Gastrocnemius medialis (tissue), 4 donors: ENCODE data around the gene SUFU. TPM values are rescaled to one million over a fixed set of nuclear protein-coding genes. Genes with fewer than 3 reads are reported as not detected.

ENCODE experiments used
- ATAC-seq, 2 donors: fragments of 150-250 bp; one replicate each; pipeline ENCODE4 v1.9.1; 2016
- DNase-seq, 2 donors: peaks; one replicate each; pipeline ENCODE4 v3.0.0-alpha.2; 2019
- H3K27ac ChIP-seq, 4 donors: fragments of 200-600 bp; sonication (generic); 1 replicate in 1 of 4; 2 replicates in 3 of 4; pipeline ENCODE4 v1.5.1; 2016 to 2018; ENCODE audit warnings: mild to moderate bottlenecking in 2 of 4, moderate library complexity in 1 of 4
- H3K27me3 ChIP-seq, 3 donors: fragments of 200-600 bp; sonication (generic) in 2 of 3; 1 replicate in 1 of 3; 2 replicates in 2 of 3; pipeline versions ENCODE4 v1.5.1 to v1.6.0; 2016 to 2019; ENCODE audit warnings: mild to moderate bottlenecking in 1 of 3, moderate library complexity in 1 of 3
- H3K36me3 ChIP-seq, 2 donors: fragments of 200-600 bp; sonication (generic) in 1 of 2; one replicate each; pipeline ENCODE4 v1.5.1; 2017 to 2018
- H3K4me1 ChIP-seq, 2 donors: fragments of 200-600 bp; sonication (generic) in 1 of 2; one replicate each; pipeline ENCODE4 v1.5.1; 2016 to 2017; ENCODE audit warnings: mild to moderate bottlenecking in 2 of 2
- H3K4me3 ChIP-seq, 4 donors: fragments of 200-600 bp; sonication (generic) in 3 of 4; 1 replicate in 1 of 4; 2 replicates in 3 of 4; pipeline ENCODE4 v1.5.1; 2016 to 2019; ENCODE audit warnings: mild to moderate bottlenecking in 2 of 4
- H3K9me3 ChIP-seq, 3 donors: fragments of 200-600 bp; sonication (generic) in 2 of 3; 1 replicate in 1 of 3; 2 replicates in 2 of 3; pipeline ENCODE4 v1.5.1; 2016 to 2019
- CTCF ChIP-seq, 5 experiments: fragments of 450-650 bp in 3 of 5; fragments of 200-600 bp in 2 of 5; sonication (generic) in 2 of 5; IDR thresholded peaks in 4 of 5; conservative IDR thresholded peaks in 1 of 5; 1 replicate in 4 of 5; 2 replicates in 1 of 5; pipeline ENCODE4 v1.5.1; 2016 to 2019; ENCODE audit warnings: antibody characterized with exemption in 5 of 5, mild to moderate bottlenecking in 3 of 5, moderate library complexity in 3 of 5
- POLR2A ChIP-seq, 2 donors: fragments of 450-650 bp; IDR thresholded peaks; one replicate each; pipeline ENCODE4 v1.6.1; 2017; ENCODE audit warnings: antibody characterized with exemption in 2 of 2, mild to moderate bottlenecking in 2 of 2, moderate library complexity in 2 of 2
- in situ Hi-C, 4 donors: fragments of 200-750 bp; cut with MboI; loops; one replicate each; pipeline versions ENCODE4 v1.15.0 to v1.8.0; 2017; ENCODE audit warnings: low sequenced_read_pairs in 4 of 4
- intact Hi-C: fragments of 100-400 bp; cut with DNase I; formaldehyde crosslinking; loops from one replicate; pipeline ENCODE4 v1.15.1; 2023; ENCODE audit warnings: low total_unique reads
- total RNA-seq, 4 donors: library from RNA; depleted of rRNA; stranded (reverse); fragments of >200 nt; gene quantifications; one replicate each; pipeline versions ENCODE4 v1.1.0 to v1.2.3, GENCODE V29; 2016

Gene SUFU
- total RNA-seq, 4 donors from 2014 or later: 7.3 to 11.8 (median 7.9) TPM

GRCh38 chr10:102639537-102639936 is 135.8 kb downstream of the SUFU start:
- Histone ChIP-seq H3K4me1 (peaks cover 4 to 5% of the 10 kb centered on the region in 2 donors), H3K36me3 (no peaks in the 10 kb centered on the region), H3K27me3 (no peaks in the 10 kb centered on the region), H3K4me3 (no peak overlapping the region), H3K9me3 (no peaks in the 10 kb centered on the region), H3K27ac (no peak overlapping the region)
- no peak for DNase-seq
- intact Hi-C loops: no loop called here
- in situ Hi-C loops: no loop called here
- TF ChIP-seq CTCF (IDR thresholded peaks at IDR 0.05 in 4 of 5, conservative IDR thresholded peaks at IDR 0.05 in 1 of 5) (no peak), POLR2A (IDR thresholded peaks at IDR 0.05) (no peak)
- no peak for ATAC-seq

- Histone ChIP-seq H3K36me3 (no peaks in the 10 kb centered on the region), H3K4me1 (peaks cover 5 to 8% of the 10 kb centered on the region in 2 donors), H3K27ac (peak overlapping the region; percentile 99 to 100 (median 100)), H3K27me3 (no peaks in the 10 kb centered on the region), H3K4me3 (peak overlapping the region; percentile 62 to 90 (median 78)), H3K9me3 (no peaks in the 10 kb centered on the region)
- TF ChIP-seq POLR2A (IDR thresholded peaks at IDR 0.05): no peak
- TF ChIP-seq CTCF (IDR thresholded peaks at IDR 0.05 in 4 of 5, conservative IDR thresholded peaks at IDR 0.05 in 1 of 5): no peak
- intact Hi-C loops (no loop called here), in situ Hi-C loops (no loop called here)
- DNase-seq (no peak), ATAC-seq (no peak)
These were observed 137.6 kb downstream of the SUFU start for GRCh38 chr10:102641402-102641801.

GRCh38 chr10:102641880-102642735 is 138.3 kb downstream of the SUFU start:
- intact Hi-C loops: loop anchor here (2.0 kb wide), 2 partner anchors 21 to 135 kb away; no protein-coding TSS in a partner anchor

GRCh38 chr10:102642736-102643335 is 139.1 kb downstream of the SUFU start:
- ATAC-seq (no peak), DNase-seq (peak; percentile 42 to 51)
- H3K4me3 ChIP-seq: peak overlapping the region; percentile 62 to 90 (median 80)
- H3K9me3 ChIP-seq: no peaks in the 10 kb centered on the region
- intact Hi-C loops (loop anchor here (2.0 kb wide), 2 partner anchors 22 to 134 kb away; no protein-coding TSS in a partner anchor), in situ Hi-C loops (no loop called here)
- TF ChIP-seq CTCF (IDR thresholded peaks at IDR 0.05 in 4 of 5, conservative IDR thresholded peaks at IDR 0.05 in 1 of 5) (no peak), POLR2A (IDR thresholded peaks at IDR 0.05) (no peak)
- H3K27me3 ChIP-seq: no peaks in the 10 kb centered on the region
- no peaks in the 10 kb centered on the region for H3K36me3 ChIP-seq
- H3K4me1 ChIP-seq: peaks cover 19 to 22% of the 10 kb centered on the region in 2 donors
- H3K27ac ChIP-seq: peak overlapping the region; percentile 99 to 100 (median 100)

More at GRCh38 chr10:102641880-102642735, 138.3 kb downstream of the SUFU start:
- peaks cover 12 to 15% of the 10 kb centered on the region in 2 donors for H3K4me1 ChIP-seq
- H3K27ac ChIP-seq: peak overlapping the region; percentile 99 to 100 (median 100)
- no peaks in the 10 kb centered on the region for H3K27me3 ChIP-seq
- TF ChIP-seq CTCF (IDR thresholded peaks at IDR 0.05 in 4 of 5, conservative IDR thresholded peaks at IDR 0.05 in 1 of 5) (no peak), POLR2A (IDR thresholded peaks at IDR 0.05) (peak; percentile 96 to 98)
- H3K4me3 ChIP-seq: peak overlapping the region; percentile 62 to 90 (median 80)
- DNase-seq (peak; percentile 99), ATAC-seq (peak; percentile 50 to 55)
- H3K9me3 ChIP-seq: no peaks in the 10 kb centered on the region
- no peaks in the 10 kb centered on the region for H3K36me3 ChIP-seq
- in situ Hi-C loops: no loop called here
